Activated B cell treated with CpG ODN at 0.5 μM for 24 hours (primary cell): Measurements from ENCODE around the gene TXK. TPM values are rescaled to one million over a fixed set of nuclear protein-coding genes. Genes with fewer than 3 reads are reported as not detected.

ENCODE experiments used
- ATAC-seq: fragments of 200-7000 bp; cut with Tn5 transposase; one replicate; pipeline ENCODE4 v1.10.0; 2021; ENCODE audit warnings: low read depth, mild to moderate bottlenecking, moderate library complexity
- CTCF ChIA-PET: fragments of 350-600 bp; sonication (Branson Sonifier 250); formaldehyde crosslinking; loops from one replicate; lab custom pipeline; 2021; ENCODE audit warnings: antibody characterized with exemption; lab: Charles Lee
- POLR2A ChIA-PET: fragments of 350-600 bp; sonication (Branson Sonifier 250); formaldehyde crosslinking; loops from one replicate; lab custom pipeline; 2021; ENCODE audit warnings: antibody characterized with exemption; lab: Charles Lee
- DNase-seq: peaks from one replicate; pipeline ENCODE4 v3.0.0; 2022
- H3K27ac Mint-ChIP-seq: one replicate; pipeline ENCODE4 v1.8.0; 2020; ENCODE audit warnings: mixed read lengths
- H3K27me3 Mint-ChIP-seq: one replicate; pipeline ENCODE4 v1.8.0; 2021; ENCODE audit warnings: mixed read lengths
- H3K36me3 Mint-ChIP-seq: one replicate; pipeline ENCODE4 v1.8.0; 2021; ENCODE audit warnings: low read depth, mixed read lengths
- H3K4me1 Mint-ChIP-seq: one replicate; pipeline ENCODE4 v1.8.0; 2021; ENCODE audit warnings: mixed read lengths
- H3K4me3 Mint-ChIP-seq: one replicate; pipeline ENCODE4 v1.8.0; 2020; ENCODE audit warnings: mild to moderate bottlenecking, mixed read lengths
- H3K9me3 Mint-ChIP-seq: one replicate; pipeline ENCODE4 v1.8.0; 2020; ENCODE audit warnings: mixed read lengths
- CTCF ChIP-seq: fragments of 200-600 bp; IDR thresholded peaks from one replicate; pipeline ENCODE4 v1.8.0; 2022; ENCODE audit warnings: antibody characterized with exemption, mild to moderate bottlenecking
- intact Hi-C: fragments of 100-400 bp; cut with micrococcal nuclease; formaldehyde crosslinking; loops from one replicate; pipeline ENCODE4 v1.15.1; 2024
- total RNA-seq: library from RNA; stranded (reverse); gene quantifications from 2 replicates; pipeline ENCODE4 v1.2.3, GENCODE V29; 2022

Gene TXK
- total RNA-seq, 1 donor from 2014 or later: 1.7 TPM

GRCh38 chr4:48041535-48042137, 92.4 kb downstream of the TXK start:
- no peak for TF ChIP-seq CTCF
- intact Hi-C loops: loop anchor here (10.0 kb wide), 2 partner anchors 477 to 863 kb away; partner anchors contain the start of gene OCIAD2
- ATAC-seq (no peak), DNase-seq (no peak)
- H3K9me3 Mint-ChIP-seq: no peaks in the 10 kb centered on the region
- ChIA-PET CTCF (no interaction called here), POLR2A (interaction anchor here (0.6 kb wide), 2 partner anchors 9 to 300 kb away, joined by 4 to 6 read pairs; partner anchors contain the start of gene SLAIN2)
- peaks cover 59% of the 10 kb centered on the region for H3K4me1 Mint-ChIP-seq
- no peak overlapping the region for H3K27ac Mint-ChIP-seq
- H3K36me3 Mint-ChIP-seq: no peaks in the 10 kb centered on the region
- H3K27me3 Mint-ChIP-seq: peaks cover 32% of the 10 kb centered on the region
- H3K4me3 Mint-ChIP-seq: no peak overlapping the region

GRCh38 chr4:48039561-48039960, 94.5 kb downstream of the TXK start:
- ChIA-PET CTCF (no interaction called here), POLR2A (no interaction called here)
- H3K4me1 Mint-ChIP-seq: peaks cover 64% of the 10 kb centered on the region
- H3K36me3 Mint-ChIP-seq: no peaks in the 10 kb centered on the region
- H3K27me3 Mint-ChIP-seq: peaks cover 21% of the 10 kb centered on the region
- no peak for ATAC-seq
- no peaks in the 10 kb centered on the region for H3K9me3 Mint-ChIP-seq
- H3K27ac Mint-ChIP-seq: no peak overlapping the region
- intact Hi-C loops: no loop called here
- no peak for TF ChIP-seq CTCF
- H3K4me3 Mint-ChIP-seq: no peak overlapping the region
- no peak for DNase-seq

- intact Hi-C loops: no loop called here
- ChIA-PET POLR2A (interaction anchor here (1.2 kb wide), 1 partner anchor 8 kb away, joined by 8 read pairs; no protein-coding TSS in a partner anchor), CTCF (no interaction called here)
- no peak for DNase-seq
- H3K27ac Mint-ChIP-seq: no peak overlapping the region
- no peak for ATAC-seq
- no peak overlapping the region for H3K4me3 Mint-ChIP-seq
- H3K9me3 Mint-ChIP-seq: no peaks in the 10 kb centered on the region
- H3K4me1 Mint-ChIP-seq: peaks cover 66% of the 10 kb centered on the region
- no peak for TF ChIP-seq CTCF
- peaks cover 17% of the 10 kb centered on the region for H3K27me3 Mint-ChIP-seq
- H3K36me3 Mint-ChIP-seq: no peaks in the 10 kb centered on the region
These were observed 95.4 kb downstream of the TXK start for GRCh38 chr4:48038666-48039065.

GRCh38 chr4:48037117-48037462, 97.0 kb downstream of the TXK start:
- no peak for TF ChIP-seq CTCF
- DNase-seq (no peak), ATAC-seq (no peak)
- ChIA-PET POLR2A (interaction anchor here (0.6 to 1.6 kb wide), 3 partner anchors 10 to 230 kb away, joined by 3 to 60 read pairs (median 3); no protein-coding TSS in a partner anchor), CTCF (interaction anchor here (5.3 kb wide), 1 partner anchor 11 kb away, joined by 54 read pairs; no protein-coding TSS in a partner anchor)
- no peaks in the 10 kb centered on the region for H3K9me3 Mint-ChIP-seq
- no peaks in the 10 kb centered on the region for H3K36me3 Mint-ChIP-seq
- peak overlapping the region; percentile 92 for H3K27ac Mint-ChIP-seq
- peaks cover 53% of the 10 kb centered on the region for H3K4me1 Mint-ChIP-seq
- H3K27me3 Mint-ChIP-seq: peaks cover 8% of the 10 kb centered on the region
- intact Hi-C loops: loop anchor here (2.0 kb wide), 2 partner anchors 122 to 744 kb away; partner anchors contain the start of genes FRYL and NFXL1
- H3K4me3 Mint-ChIP-seq: peak overlapping the region; percentile 58

- no peaks in the 10 kb centered on the region for H3K27me3 Mint-ChIP-seq
- intact Hi-C loops: loop anchor here (1.0 to 2.0 kb wide), 4 partner anchors 11 to 745 kb away; partner anchors contain the start of genes FRYL, NFXL1 and TEC
- H3K4me3 Mint-ChIP-seq: no peak overlapping the region
- H3K27ac Mint-ChIP-seq: peak overlapping the region; percentile 92
- no peak for TF ChIP-seq CTCF
- CTCF ChIA-PET: interaction anchor here (0.8 to 5.3 kb wide), 4 partner anchors 12 to 51 kb away, joined by 3 to 90 read pairs (median 28); partner anchors contain the start of genes CNGA1 and NIPAL1
- no peaks in the 10 kb centered on the region for H3K9me3 Mint-ChIP-seq
- DNase-seq (no peak), ATAC-seq (no peak)
- POLR2A ChIA-PET: interaction anchor here (0.8 to 1.6 kb wide), 3 partner anchors 11 to 51 kb away, joined by 3 to 60 read pairs (median 5); no protein-coding TSS in a partner anchor
- no peaks in the 10 kb centered on the region for H3K36me3 Mint-ChIP-seq
- H3K4me1 Mint-ChIP-seq: peaks cover 46% of the 10 kb centered on the region
These were observed 98.1 kb downstream of the TXK start for GRCh38 chr4:48035952-48036351.
